ENCODE results near the gene MYH6. TPM values are rescaled to one million over a fixed set of nuclear protein-coding genes. Genes with fewer than 3 reads are reported as not detected.

The MYH6 gene
- total RNA-seq, 1 experiment from 2014 or later, result not detected

GRCh38 chr14:23347406-23348296, 60.4 kb downstream of the MYH6 start:
- POLR2A ChIA-PET (ENCODE audit: low non-redundant PET), result no interaction called here
- peaks cover 5% of the 10 kb centered on the region for H3K4me1 ChIP-seq (ENCODE audit: insufficient read depth, low read length, poor library complexity, severe bottlenecking)
- BruUV-seq (replicated peaks), result no TSS peak

GRCh38 chr14:23346693-23347405, 61.2 kb downstream of the MYH6 start:
- intact Hi-C loops (cut with micrococcal nuclease; ENCODE audit: unreplicated experiment), result no loop called here
- BruUV-seq (replicated peaks), result no TSS peak
- H3K27me3 ChIP-seq (replicated peaks; ENCODE audit: insufficient read depth, low read depth, low read length, poor library complexity), result no peaks in the 10 kb centered on the region
- H3K4me3 ChIP-seq (ENCODE audit: low read depth, low read length, poor library complexity, severe bottlenecking), result no peak overlapping the region
- CTCF ChIA-PET, result interaction anchor here (0.6 kb wide), 1 partner anchor 26 kb away, joined by 3 read pairs; no protein-coding TSS in a partner anchor
- POLR2A ChIA-PET (ENCODE audit: low non-redundant PET), result no interaction called here
- H3K36me3 ChIP-seq (ENCODE audit: insufficient read depth, low read length, poor library complexity, severe bottlenecking), result no peaks in the 10 kb centered on the region
- peaks cover 4% of the 10 kb centered on the region for H3K4me1 ChIP-seq (ENCODE audit: insufficient read depth, low read length, poor library complexity, severe bottlenecking)
- TF ChIP-seq EZH2 (IDR thresholded peaks at IDR 0.05; ENCODE audit: borderline replicate concordance, low read depth, low read length, poor library complexity, severe bottlenecking), result no peak
- TF ChIP-seq CTCF (conservative IDR thresholded peaks at IDR 0.05; ENCODE audit: low read depth, low read length), result no peak
- H3K9me3 ChIP-seq (ENCODE audit: low read depth, low read length, poor library complexity, severe bottlenecking), result no peaks in the 10 kb centered on the region
- no peak overlapping the region for H3K27ac ChIP-seq (ENCODE audit: low read depth, low read length, poor library complexity, severe bottlenecking)
- no peak for DNase-seq (ENCODE audit: low spot score)

More at GRCh38 chr14:23347406-23348296, 60.4 kb downstream of the MYH6 start:
- DNase-seq (ENCODE audit: low spot score), result no peak
- no peaks in the 10 kb centered on the region for H3K9me3 ChIP-seq (ENCODE audit: low read depth, low read length, poor library complexity, severe bottlenecking)
- H3K27me3 ChIP-seq (replicated peaks; ENCODE audit: insufficient read depth, low read depth, low read length, poor library complexity), result no peaks in the 10 kb centered on the region
- no peak for TF ChIP-seq CTCF (conservative IDR thresholded peaks at IDR 0.05; ENCODE audit: low read depth, low read length)
- TF ChIP-seq EZH2 (IDR thresholded peaks at IDR 0.05; ENCODE audit: borderline replicate concordance, low read depth, low read length, poor library complexity, severe bottlenecking), result no peak
- CTCF ChIA-PET, result no interaction called here
- no peaks in the 10 kb centered on the region for H3K36me3 ChIP-seq (ENCODE audit: insufficient read depth, low read length, poor library complexity, severe bottlenecking)
- H3K4me3 ChIP-seq (ENCODE audit: low read depth, low read length, poor library complexity, severe bottlenecking), result no peak overlapping the region
- no peak overlapping the region for H3K27ac ChIP-seq (ENCODE audit: low read depth, low read length, poor library complexity, severe bottlenecking)
- intact Hi-C loops (cut with micrococcal nuclease; ENCODE audit: unreplicated experiment), result no loop called here

DNA sequence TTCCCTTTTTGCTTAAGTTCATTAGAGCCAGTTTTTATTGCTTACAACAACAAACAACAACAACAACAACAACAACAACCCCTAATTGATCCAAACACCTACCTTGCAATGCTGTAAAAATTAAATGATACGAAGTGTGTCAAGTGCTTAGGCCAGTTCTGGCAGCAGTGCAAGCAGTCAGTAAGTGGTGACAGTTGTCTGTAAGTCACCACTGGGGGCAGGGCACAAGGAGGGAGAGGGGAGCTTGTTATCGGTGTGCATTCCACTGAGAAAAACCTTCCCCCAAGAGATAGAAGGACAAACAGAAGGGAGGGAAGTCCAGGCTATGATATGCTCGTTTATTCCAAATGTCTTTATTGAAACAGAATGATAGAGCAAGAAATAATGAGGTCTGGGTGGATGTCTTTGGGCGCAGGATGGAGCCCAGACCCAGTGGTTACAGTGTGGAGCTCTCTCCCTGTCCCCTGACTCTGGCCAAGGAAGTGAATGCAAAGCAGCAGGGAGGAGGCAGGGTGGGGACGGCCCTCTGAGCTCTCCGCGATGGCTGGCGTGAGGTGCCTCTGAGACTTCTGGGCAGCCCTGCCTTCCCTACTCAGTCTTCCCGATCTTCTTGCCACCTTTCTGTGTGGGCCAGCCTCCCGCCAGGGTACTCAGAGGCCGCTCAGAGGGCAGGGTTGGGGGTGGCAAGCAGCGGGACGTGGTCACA, 61.9 kb downstream of the MYH6 start:
- intact Hi-C loops (cut with micrococcal nuclease; ENCODE audit: unreplicated experiment), result no loop called here
- no peak for DNase-seq (ENCODE audit: low spot score)
- H3K4me3 ChIP-seq (ENCODE audit: low read depth, low read length, poor library complexity, severe bottlenecking), result no peak overlapping the region
- TF ChIP-seq EZH2 (IDR thresholded peaks at IDR 0.05; ENCODE audit: borderline replicate concordance, low read depth, low read length, poor library complexity, severe bottlenecking) (no peak), CTCF (conservative IDR thresholded peaks at IDR 0.05; ENCODE audit: low read depth, low read length) (no peak)
- no peaks in the 10 kb centered on the region for H3K27me3 ChIP-seq (replicated peaks; ENCODE audit: insufficient read depth, low read depth, low read length, poor library complexity)
- no peaks in the 10 kb centered on the region for H3K9me3 ChIP-seq (ENCODE audit: low read depth, low read length, poor library complexity, severe bottlenecking)
- no TSS peak for BruUV-seq (replicated peaks)
- no peak overlapping the region for H3K27ac ChIP-seq (ENCODE audit: low read depth, low read length, poor library complexity, severe bottlenecking)
- CTCF ChIA-PET, result interaction anchor here (0.6 kb wide), 1 partner anchor 27 kb away, joined by 3 read pairs; no protein-coding TSS in a partner anchor
- H3K36me3 ChIP-seq (ENCODE audit: insufficient read depth, low read length, poor library complexity, severe bottlenecking), result no peaks in the 10 kb centered on the region
- POLR2A ChIA-PET (ENCODE audit: low non-redundant PET), result no interaction called here
- no peaks in the 10 kb centered on the region for H3K4me1 ChIP-seq (ENCODE audit: insufficient read depth, low read length, poor library complexity, severe bottlenecking)

Data from A673 (cell line).